Activated CD4-positive, alpha-beta T cell treated with anti-CD3 and anti-CD28 coated beads for 48 hours (primary cell): ENCODE measurements around the gene ZBTB46.

Source experiments
- DNase-seq: peaks from one replicate; pipeline ENCODE4 v3.0.0-alpha.2; 2020

ZBTB46 gene

GRCh38 chr20:63765082-63765873, 65.8 kb downstream of the ZBTB46 start:
- DNase-seq: no peak

GRCh38 chr20:63759377-63759901, 71.6 kb downstream of the ZBTB46 start:
- DNase-seq: no peak

- no peak for DNase-seq
Measured at GRCh38 chr20:63758152-63758551, 72.9 kb downstream of the ZBTB46 start.

GRCh38 chr20:63756648-63756991, 74.4 kb downstream of the ZBTB46 start:
- no peak for DNase-seq

GRCh38 chr20:63755933-63756647, 75.0 kb downstream of the ZBTB46 start:
- no peak for DNase-seq

- no peak for DNase-seq
Measured at GRCh38 chr20:63754008-63754407, 77.1 kb downstream of the ZBTB46 start.

GRCh38 chr20:63753381-63753780, 77.7 kb downstream of the ZBTB46 start:
- no peak for DNase-seq

- DNase-seq: no peak
Measured at GRCh38 chr20:63752411-63753101, 78.5 kb downstream of the ZBTB46 start.

GRCh38 chr20:63751471-63752271, 79.4 kb downstream of the ZBTB46 start:
- DNase-seq: peak; percentile 51

- DNase-seq: peak; percentile 75
Measured at GRCh38 chr20:63750807-63751470, 80.1 kb downstream of the ZBTB46 start.

GRCh38 chr20:63749597-63750508, 81.2 kb downstream of the ZBTB46 start:
- no peak for DNase-seq

GRCh38 chr20:63748934-63749270, 82.2 kb downstream of the ZBTB46 start:
- no peak for DNase-seq

GRCh38 chr20:63748070-63748933, 82.8 kb downstream of the ZBTB46 start:
- DNase-seq: no peak

- DNase-seq: no peak
Measured at GRCh38 chr20:63747622-63748069, 83.4 kb downstream of the ZBTB46 start.

GRCh38 chr20:63746751-63747315, 84.2 kb downstream of the ZBTB46 start:
- no peak for DNase-seq

GRCh38 chr20:63745961-63746731, 84.9 kb downstream of the ZBTB46 start:
- DNase-seq: no peak

GRCh38 chr20:63745424-63745805, 85.6 kb downstream of the ZBTB46 start:
- DNase-seq: no peak

- no peak for DNase-seq
Measured at GRCh38 chr20:63744574-63745423, 86.3 kb downstream of the ZBTB46 start.
